Astrocyte of the spinal cord (primary cell): ENCODE results near the gene TFDP2.

Source experiments
- DNase-seq: peaks from one replicate; pipeline ENCODE4 v3.0.0; 2011; ENCODE audit warnings: low read depth, low spot score
- H3K4me3 ChIP-seq: 2 replicates; pipeline ENCODE4 v1.5.1; 2011; ENCODE audit warnings: low read depth, mild to moderate bottlenecking, low read length, moderate library complexity
- CTCF ChIP-seq: IDR thresholded peaks from 2 replicates; pipeline ENCODE4 v1.5.1; 2012; ENCODE audit warnings: low read depth, mild to moderate bottlenecking, low read length, inconsistent platforms
- in situ Hi-C: cut with HindIII; loops from 2 replicates; pipeline ENCODE4 v1.10.0; 2017; ENCODE audit warnings: low sequenced_read_pairs

The TFDP2 gene

GRCh38 chr3:142040941-142041491, 108.3 kb downstream of the TFDP2 start:
- TF ChIP-seq CTCF: no peak
- in situ Hi-C loops: no loop called here

DNA sequence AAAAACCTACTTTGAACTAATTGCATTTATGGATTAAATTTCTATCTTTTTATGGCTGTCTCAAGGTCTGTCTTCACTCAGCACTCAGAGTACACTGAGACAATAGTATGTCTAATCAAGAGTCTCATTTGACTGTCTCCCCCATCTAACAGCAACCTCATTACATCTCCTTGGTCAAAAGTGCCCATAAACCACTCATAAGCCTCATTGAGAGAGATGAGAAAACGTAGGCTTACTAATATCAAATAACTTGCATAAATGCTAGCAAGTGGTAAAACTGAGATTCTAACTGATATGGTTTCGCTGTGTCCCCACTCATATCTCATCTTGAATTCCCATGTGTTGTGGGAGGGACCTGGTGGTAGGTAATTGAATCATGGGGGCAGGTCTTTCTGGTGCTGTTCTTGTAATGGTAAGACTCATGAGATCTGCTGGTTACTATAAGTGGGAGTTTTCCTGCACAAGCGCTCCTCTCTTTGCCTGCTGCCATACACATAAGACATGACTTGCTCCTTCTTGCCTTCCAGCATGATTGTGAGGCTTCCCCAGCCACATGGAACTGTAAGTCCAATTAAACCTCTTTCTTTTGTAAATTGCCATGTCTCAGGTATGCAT, 113.9 kb downstream of the TFDP2 start:
- TF ChIP-seq CTCF: no peak
- DNase-seq: no peak
- in situ Hi-C loops: no loop called here
- H3K4me3 ChIP-seq: no peak overlapping the region

More at GRCh38 chr3:142040941-142041491, 108.3 kb downstream of the TFDP2 start:
- DNase-seq: no peak
- H3K4me3 ChIP-seq: no peak overlapping the region

- in situ Hi-C loops: no loop called here
- TF ChIP-seq CTCF: no peak
- DNase-seq: no peak
- H3K4me3 ChIP-seq: no peak overlapping the region
These were observed 116.1 kb downstream of the TFDP2 start for GRCh38 chr3:142033292-142033691.

DNA sequence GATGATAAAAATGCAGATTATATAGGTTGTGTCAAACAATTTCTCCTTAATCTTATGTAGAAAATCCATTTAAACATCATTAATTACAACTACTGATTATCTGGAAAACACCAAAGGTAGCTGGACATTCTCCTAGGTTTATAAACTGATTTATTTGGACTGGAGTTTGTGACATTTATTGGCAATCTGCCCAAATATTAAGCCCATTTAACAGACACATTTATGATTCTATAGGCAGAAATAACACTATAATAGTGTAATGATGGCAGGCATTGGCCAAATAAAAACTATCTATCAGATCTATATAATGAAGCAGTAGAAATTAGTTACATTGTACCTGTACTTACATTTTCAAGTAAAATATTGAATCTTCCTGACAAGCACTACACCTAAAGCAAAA, 117.8 kb downstream of the TFDP2 start:
- no peak for TF ChIP-seq CTCF
- no peak for DNase-seq
- no peak overlapping the region for H3K4me3 ChIP-seq
- in situ Hi-C loops: no loop called here

DNA sequence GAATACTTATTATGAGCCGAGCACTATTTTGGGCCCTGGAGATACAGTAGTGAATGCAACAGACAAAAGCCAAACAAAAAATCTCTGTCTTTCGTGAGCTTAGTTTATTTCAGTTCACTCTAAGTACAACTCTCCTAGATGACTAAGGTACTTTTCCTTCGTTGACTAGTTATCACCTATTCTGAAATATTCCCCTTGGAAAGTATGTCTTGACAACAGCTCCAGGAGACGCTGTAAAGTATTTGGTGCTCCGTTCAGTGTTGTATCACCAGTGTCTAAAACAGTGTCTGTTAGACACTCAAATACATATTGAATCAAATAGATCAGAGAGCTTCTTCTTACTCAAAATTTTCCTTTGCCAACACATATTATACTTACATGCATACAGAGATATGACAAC, 119.6 kb downstream of the TFDP2 start:
- DNase-seq: no peak
- TF ChIP-seq CTCF: no peak
- in situ Hi-C loops: no loop called here
- H3K4me3 ChIP-seq: no peak overlapping the region

- DNase-seq: no peak
- TF ChIP-seq CTCF: no peak
- no peak overlapping the region for H3K4me3 ChIP-seq
- in situ Hi-C loops: no loop called here
These were observed 120.2 kb downstream of the TFDP2 start for GRCh38 chr3:142029052-142029642.
